Tibial artery (tissue), 4 donors: ENCODE measurements around the gene PTPN11.
A peak's percentile ranks its signal among the peaks of the same experiment; 100 is the strongest.

Experiments used
- DNase-seq, 2 donors: peaks; one replicate each; pipeline ENCODE4 v3.0.0-alpha.2; 2019
- H3K27ac ChIP-seq, 2 donors: fragments of 200-600 bp; sonication (generic) in 1 of 2; 1 replicate in 1 of 2; 2 replicates in 1 of 2; pipeline ENCODE4 v1.5.1; 2018 to 2019; ENCODE audit warnings: mild to moderate bottlenecking in 1 of 2
- H3K27me3 ChIP-seq, 2 donors: fragments of 200-600 bp; sonication (generic) in 1 of 2; one replicate each; pipeline versions ENCODE4 v1.5.1 to v1.6.0; 2016 to 2019
- H3K36me3 ChIP-seq, 3 donors: fragments of 200-600 bp; sonication (generic) in 2 of 3; one replicate each; pipeline ENCODE4 v1.5.1; 2016 to 2019; ENCODE audit warnings: mild to moderate bottlenecking in 2 of 3
- H3K4me1 ChIP-seq, 4 donors: fragments of 200-600 bp; sonication (generic) in 2 of 4; 1 replicate in 3 of 4; 2 replicates in 1 of 4; pipeline ENCODE4 v1.5.1; 2016 to 2019
- H3K4me3 ChIP-seq, 2 donors: fragments of 200-600 bp; sonication (generic) in 1 of 2; 1 replicate in 1 of 2; 2 replicates in 1 of 2; pipeline ENCODE4 v1.5.1; 2018 to 2019; ENCODE audit warnings: mild to moderate bottlenecking in 2 of 2
- H3K9me3 ChIP-seq, 3 donors: fragments of 200-600 bp; sonication (generic) in 1 of 3; one replicate each; pipeline ENCODE4 v1.5.1; 2016 to 2019
- CTCF ChIP-seq, 2 experiments: fragments of 200-600 bp in 1 of 2; fragments of 450-650 bp in 1 of 2; IDR thresholded peaks; one replicate each; pipeline ENCODE4 v1.5.1; 2017 to 2019; ENCODE audit warnings: antibody characterized with exemption in 2 of 2, mild to moderate bottlenecking in 1 of 2, moderate library complexity in 1 of 2
- intact Hi-C: fragments of 100-400 bp; cut with DNase I; formaldehyde crosslinking; loops from one replicate; pipeline ENCODE4 v1.15.0; 2023; ENCODE audit warnings: low total_unique reads

Gene PTPN11

GRCh38 chr12:112422531-112422930, 3.8 kb downstream of the PTPN11 start:
- H3K9me3 ChIP-seq: no peaks in the 10 kb centered on the region
- peaks cover 0 to 58% (median 40%) of the 10 kb centered on the region in 4 donors for H3K4me1 ChIP-seq
- no peaks in the 10 kb centered on the region for H3K36me3 ChIP-seq
- no peak overlapping the region for H3K4me3 ChIP-seq
- no peaks in the 10 kb centered on the region for H3K27me3 ChIP-seq
- no peak overlapping the region for H3K27ac ChIP-seq
- intact Hi-C loops: no loop called here
- peak in 1 of 2 donors; percentile 54 for DNase-seq
- TF ChIP-seq CTCF (IDR thresholded peaks at IDR 0.05): no peak

- TF ChIP-seq CTCF (IDR thresholded peaks at IDR 0.05): no peak
- DNase-seq: no peak
- no peaks in the 10 kb centered on the region for H3K27me3 ChIP-seq
- H3K27ac ChIP-seq: no peak overlapping the region
- H3K9me3 ChIP-seq: no peaks in the 10 kb centered on the region
- H3K4me1 ChIP-seq: peaks cover 0 to 48% (median 33%) of the 10 kb centered on the region in 4 donors
- H3K36me3 ChIP-seq: no peaks in the 10 kb centered on the region
- intact Hi-C loops: no loop called here
- no peak overlapping the region for H3K4me3 ChIP-seq
These were observed 5.4 kb downstream of the PTPN11 start for GRCh38 chr12:112424126-112424525.

DNA sequence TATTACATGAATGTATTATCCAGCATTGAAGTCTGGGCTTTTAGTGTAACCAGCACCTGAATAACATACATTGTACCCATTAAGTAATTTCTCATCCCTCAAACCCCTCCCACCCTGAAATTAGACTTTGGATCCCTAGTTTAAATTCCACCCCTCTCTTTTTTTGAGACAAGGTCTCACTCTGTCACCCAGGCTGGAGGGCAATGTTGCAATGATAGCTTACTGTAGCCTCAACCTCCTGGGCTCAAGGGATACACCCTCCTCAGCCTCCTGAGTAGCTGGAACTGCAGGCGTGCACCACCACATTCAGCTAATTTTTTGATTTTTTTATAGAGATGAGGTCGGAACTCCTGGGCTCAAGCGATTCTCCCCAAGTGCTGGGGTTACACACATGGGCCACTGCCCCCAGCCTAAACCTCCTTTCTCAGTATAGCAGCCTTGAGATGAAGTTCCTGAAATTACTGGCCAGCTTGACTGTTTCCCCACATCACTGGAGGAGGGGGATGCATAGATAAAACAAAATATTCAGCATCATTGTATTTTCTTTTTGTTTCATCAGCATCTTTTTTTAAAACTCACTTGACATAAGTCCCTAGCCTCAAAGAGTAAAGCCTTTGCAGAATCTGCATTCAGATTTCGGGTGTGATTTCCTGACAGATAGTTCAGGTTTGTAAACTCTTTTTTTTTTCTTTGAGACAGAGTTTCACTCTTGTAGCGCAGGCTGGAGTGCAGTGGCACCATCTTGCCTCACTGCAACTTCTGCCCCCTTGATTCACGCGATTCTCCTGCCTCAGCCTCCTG, 7.0 kb downstream of the PTPN11 start:
- intact Hi-C loops: no loop called here

DNA sequence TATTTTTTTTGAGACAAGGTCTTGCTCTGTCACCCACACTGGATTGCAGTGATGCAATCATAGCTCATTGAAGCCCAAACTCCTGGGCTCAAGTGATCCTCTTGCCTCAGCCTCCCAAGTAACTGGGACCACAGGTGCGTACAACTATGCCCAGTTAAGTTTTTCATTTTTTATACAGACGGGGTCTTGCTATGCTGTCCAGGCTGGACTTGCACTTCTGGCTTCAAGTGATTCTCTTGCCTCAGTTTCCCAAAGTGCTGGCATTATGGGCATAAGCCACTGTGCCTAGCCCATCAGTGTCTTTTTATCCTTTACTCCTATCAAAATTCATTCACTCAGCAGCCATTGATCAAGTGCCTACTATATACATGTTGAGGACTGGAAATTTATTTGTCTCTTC, 9.0 kb downstream of the PTPN11 start:
- intact Hi-C loops: no loop called here
- H3K4me1 ChIP-seq: peaks cover 0 to 16% (median 8%) of the 10 kb centered on the region in 4 donors
- no peak for TF ChIP-seq CTCF (IDR thresholded peaks at IDR 0.05)
- no peaks in the 10 kb centered on the region for H3K27me3 ChIP-seq
- H3K27ac ChIP-seq: no peak overlapping the region
- DNase-seq: no peak
- H3K4me3 ChIP-seq: no peak overlapping the region
- H3K9me3 ChIP-seq: no peaks in the 10 kb centered on the region
- H3K36me3 ChIP-seq: peaks cover 0 to 3% (median 0%) of the 10 kb centered on the region in 3 donors

More for the DNA sequence above, 7.0 kb downstream of the PTPN11 start:
- TF ChIP-seq CTCF (IDR thresholded peaks at IDR 0.05): no peak
- Histone ChIP-seq H3K27me3 (no peaks in the 10 kb centered on the region), H3K36me3 (peaks cover 0 to 3% (median 0%) of the 10 kb centered on the region in 3 donors), H3K4me1 (peaks cover 0 to 35% (median 19%) of the 10 kb centered on the region in 4 donors), H3K27ac (no peak overlapping the region), H3K4me3 (no peak overlapping the region), H3K9me3 (no peaks in the 10 kb centered on the region)
- DNase-seq: no peak

- Histone ChIP-seq H3K9me3 (no peaks in the 10 kb centered on the region), H3K4me1 (no peaks in the 10 kb centered on the region), H3K4me3 (no peak overlapping the region), H3K27me3 (no peaks in the 10 kb centered on the region), H3K36me3 (peaks cover 0 to 3% (median 0%) of the 10 kb centered on the region in 3 donors), H3K27ac (no peak overlapping the region)
- TF ChIP-seq CTCF (IDR thresholded peaks at IDR 0.05): no peak
- DNase-seq: peak in 1 of 2 donors; percentile 13
- intact Hi-C loops: no loop called here
These were observed 12.2 kb downstream of the PTPN11 start for GRCh38 chr12:112430929-112431328.
